Astrocyte (in vitro differentiated cells and primary cell): ENCODE data around the gene PACSIN3. TPM values are rescaled to one million over a fixed set of nuclear protein-coding genes. Genes with fewer than 3 reads are reported as not detected.

ENCODE experiments used
- DNase-seq: peaks from one replicate; pipeline ENCODE4 v3.0.0-alpha.2; 2010; ENCODE audit warnings: low read depth
- FAIRE-seq: peaks from 2 replicates; lab custom pipeline; 2011; peaks lifted over from hg19 to GRCh38; lab: Jason Lieb, UNC
- H2AFZ ChIP-seq: 2 replicates; pipeline ENCODE4 v1.6.0; 2012; ENCODE audit warnings: low read depth, low read length, inconsistent platforms
- H3K27ac ChIP-seq: 2 replicates; pipeline ENCODE4 v1.5.1; 2011; ENCODE audit warnings: low read depth, low read length, inconsistent platforms
- H3K27me3 ChIP-seq: 2 replicates; pipeline ENCODE4 v1.6.0; 2011; ENCODE audit warnings: low read length, inconsistent platforms; ENCODE audit not compliant: insufficient read depth
- H3K36me3 ChIP-seq: 2 replicates; pipeline ENCODE4 v1.5.1; 2011; ENCODE audit warnings: low read length, inconsistent platforms; ENCODE audit not compliant: insufficient read depth
- H3K4me1 ChIP-seq: 2 replicates; pipeline ENCODE4 v1.5.1; 2011; ENCODE audit warnings: low read length, inconsistent platforms; ENCODE audit not compliant: insufficient read depth
- H3K4me2 ChIP-seq: 2 replicates; pipeline ENCODE4 v1.6.0; 2012; ENCODE audit warnings: low read length, inconsistent platforms
- H3K4me3 ChIP-seq: 2 replicates; pipeline ENCODE4 v1.5.1; 2011; ENCODE audit warnings: low read depth, mild to moderate bottlenecking, low read length, inconsistent platforms; ENCODE audit not compliant: insufficient read depth
- H3K79me2 ChIP-seq: 2 replicates; pipeline ENCODE4 v1.6.0; 2012; ENCODE audit warnings: mild to moderate bottlenecking, low read length, inconsistent platforms; ENCODE audit not compliant: insufficient read depth
- H3K9ac ChIP-seq: 2 replicates; pipeline ENCODE4 v1.6.0; 2012; ENCODE audit warnings: mild to moderate bottlenecking, low read length, inconsistent platforms
- H3K9me3 ChIP-seq: 2 replicates; pipeline ENCODE4 v1.5.1; 2012; ENCODE audit warnings: low read depth, mild to moderate bottlenecking, low read length, inconsistent platforms; ENCODE audit not compliant: insufficient read depth
- H4K20me1 ChIP-seq: 2 replicates; pipeline ENCODE4 v1.6.0; 2012; ENCODE audit warnings: low read length, inconsistent platforms; ENCODE audit not compliant: insufficient read depth
- H3K27ac Mint-ChIP-seq: one replicate; pipeline ENCODE4 v1.8.0; 2021; ENCODE audit warnings: mild to moderate bottlenecking, mixed read lengths; ENCODE audit not compliant: unreplicated experiment
- H3K27me3 Mint-ChIP-seq: one replicate; pipeline ENCODE4 v1.8.0; 2021; ENCODE audit warnings: low read depth, mixed read lengths; ENCODE audit not compliant: unreplicated experiment
- H3K36me3 Mint-ChIP-seq: one replicate; pipeline ENCODE4 v1.8.0; 2021; ENCODE audit warnings: low read depth, mixed read lengths; ENCODE audit not compliant: unreplicated experiment
- H3K4me1 Mint-ChIP-seq: one replicate; pipeline ENCODE4 v1.8.0; 2021; ENCODE audit warnings: low read depth, mixed read lengths; ENCODE audit not compliant: unreplicated experiment
- H3K4me3 Mint-ChIP-seq: one replicate; pipeline ENCODE4 v1.8.0; 2021; ENCODE audit warnings: mild to moderate bottlenecking, moderate library complexity, mixed read lengths; ENCODE audit not compliant: unreplicated experiment
- H3K9me3 Mint-ChIP-seq: one replicate; pipeline ENCODE4 v1.8.0; 2021; ENCODE audit warnings: mild to moderate bottlenecking, mixed read lengths; ENCODE audit not compliant: unreplicated experiment
- CTCF ChIP-seq: IDR thresholded peaks from 2 replicates; pipeline ENCODE4 v1.5.1; 2011; ENCODE audit warnings: low read depth, mild to moderate bottlenecking, inconsistent platforms, low read length, moderate library complexity; ENCODE audit not compliant: insufficient read depth
- EZH2 ChIP-seq: IDR thresholded peaks from 2 replicates; pipeline ENCODE4 v1.6.1; 2012; ENCODE audit warnings: mild to moderate bottlenecking, low read length, inconsistent platforms; ENCODE audit not compliant: insufficient read depth
- total RNA-seq: library from RNA; stranded (reverse); gene quantifications from 2 replicates; pipeline ENCODE4 v1.2.1, GENCODE V29; 2021

PACSIN3 gene
- total RNA-seq, 1 donor from 2014 or later = 35.6 TPM

- Histone ChIP-seq H4K20me1 (peaks cover 17% of the 10 kb centered on the region), H3K4me3 (no peak overlapping the region), H3K27ac (no peak overlapping the region), H3K9ac (no peak overlapping the region), H3K4me2 (no peak overlapping the region), H3K27me3 (no peaks in the 10 kb centered on the region), H3K36me3 (no peaks in the 10 kb centered on the region), H3K4me1 (peaks cover 11% of the 10 kb centered on the region), H2AFZ (no peak overlapping the region), H3K9me3 (no peaks in the 10 kb centered on the region), H3K79me2 (no peaks in the 10 kb centered on the region)
- FAIRE-seq (no peak), DNase-seq (no peak)
- peaks cover 28% of the 10 kb centered on the region for H3K36me3 Mint-ChIP-seq
- no peak for TF ChIP-seq CTCF
- TF ChIP-seq EZH2 = no peak
- H3K27me3 Mint-ChIP-seq = no peaks in the 10 kb centered on the region
- no peak overlapping the region for H3K27ac Mint-ChIP-seq
- H3K4me1 Mint-ChIP-seq = peaks cover 19% of the 10 kb centered on the region
- H3K9me3 Mint-ChIP-seq = peaks cover 2% of the 10 kb centered on the region
- H3K4me3 Mint-ChIP-seq = no peak overlapping the region
These were observed 38.6 kb downstream of the PACSIN3 start for GRCh38 chr11:47147681-47148080.

- H3K4me1 ChIP-seq = peaks cover 12% of the 10 kb centered on the region
- H4K20me1 ChIP-seq = peaks cover 13% of the 10 kb centered on the region
- H3K9ac ChIP-seq = no peak overlapping the region
- no peaks in the 10 kb centered on the region for H3K36me3 ChIP-seq
- no peak for TF ChIP-seq CTCF
- no peak for TF ChIP-seq EZH2
- no peak for DNase-seq
- FAIRE-seq = no peak
- Mint-ChIP-seq H3K36me3 (peaks cover 28% of the 10 kb centered on the region), H3K9me3 (peaks cover 2% of the 10 kb centered on the region), H3K27me3 (no peaks in the 10 kb centered on the region), H3K4me3 (no peak overlapping the region), H3K4me1 (peaks cover 23% of the 10 kb centered on the region), H3K27ac (no peak overlapping the region)
- no peaks in the 10 kb centered on the region for H3K79me2 ChIP-seq
- H3K4me3 ChIP-seq = no peak overlapping the region
- H3K27me3 ChIP-seq = no peaks in the 10 kb centered on the region
- H2AFZ ChIP-seq = no peak overlapping the region
- H3K4me2 ChIP-seq = no peak overlapping the region
- H3K27ac ChIP-seq = no peak overlapping the region
- no peaks in the 10 kb centered on the region for H3K9me3 ChIP-seq
These were observed 39.0 kb downstream of the PACSIN3 start for GRCh38 chr11:47147250-47147649.

GRCh38 chr11:47144541-47144940 lies 41.7 kb downstream of the PACSIN3 start:
- no peak overlapping the region for H3K4me3 Mint-ChIP-seq
- H3K4me1 Mint-ChIP-seq = peaks cover 22% of the 10 kb centered on the region
- TF ChIP-seq CTCF (no peak), EZH2 (no peak)
- H3K9me3 Mint-ChIP-seq = peaks cover 2% of the 10 kb centered on the region
- no peak overlapping the region for H3K27ac Mint-ChIP-seq
- H3K79me2 ChIP-seq = no peaks in the 10 kb centered on the region
- H3K4me2 ChIP-seq = no peak overlapping the region
- DNase-seq = no peak
- peaks cover 12% of the 10 kb centered on the region for H3K4me1 ChIP-seq
- peaks cover 14% of the 10 kb centered on the region for H3K36me3 Mint-ChIP-seq
- no peak overlapping the region for H3K27ac ChIP-seq
- no peak overlapping the region for H3K4me3 ChIP-seq
- H3K9me3 ChIP-seq = no peaks in the 10 kb centered on the region
- no peaks in the 10 kb centered on the region for H3K27me3 Mint-ChIP-seq
- H3K36me3 ChIP-seq = no peaks in the 10 kb centered on the region
- FAIRE-seq = no peak
- peaks cover 7% of the 10 kb centered on the region for H4K20me1 ChIP-seq
- no peaks in the 10 kb centered on the region for H3K27me3 ChIP-seq
- H2AFZ ChIP-seq = no peak overlapping the region
- no peak overlapping the region for H3K9ac ChIP-seq
